Tibial artery (tissue), 4 donors: ENCODE results near the gene KANK2.

Experiments used
- DNase-seq, 2 donors: peaks; one replicate each; pipeline ENCODE4 v3.0.0-alpha.2; 2019
- H3K27ac ChIP-seq, 2 donors: fragments of 200-600 bp; sonication (generic) in 1 of 2; 1 replicate in 1 of 2; 2 replicates in 1 of 2; pipeline ENCODE4 v1.5.1; 2018 to 2019; ENCODE audit warnings: mild to moderate bottlenecking in 1 of 2
- H3K27me3 ChIP-seq, 2 donors: fragments of 200-600 bp; sonication (generic) in 1 of 2; one replicate each; pipeline versions ENCODE4 v1.5.1 to v1.6.0; 2016 to 2019
- H3K36me3 ChIP-seq, 3 donors: fragments of 200-600 bp; sonication (generic) in 2 of 3; one replicate each; pipeline ENCODE4 v1.5.1; 2016 to 2019; ENCODE audit warnings: mild to moderate bottlenecking in 2 of 3
- H3K4me1 ChIP-seq, 4 donors: fragments of 200-600 bp; sonication (generic) in 2 of 4; 1 replicate in 3 of 4; 2 replicates in 1 of 4; pipeline ENCODE4 v1.5.1; 2016 to 2019
- H3K4me3 ChIP-seq, 2 donors: fragments of 200-600 bp; sonication (generic) in 1 of 2; 1 replicate in 1 of 2; 2 replicates in 1 of 2; pipeline ENCODE4 v1.5.1; 2018 to 2019; ENCODE audit warnings: mild to moderate bottlenecking in 2 of 2
- H3K9me3 ChIP-seq, 3 donors: fragments of 200-600 bp; sonication (generic) in 1 of 3; one replicate each; pipeline ENCODE4 v1.5.1; 2016 to 2019
- intact Hi-C: fragments of 100-400 bp; cut with DNase I; formaldehyde crosslinking; loops from one replicate; pipeline ENCODE4 v1.15.0; 2023; ENCODE audit warnings: low total_unique reads
- TF ChIP-seq, protein P1 (sequence below), 2 experiments: fragments of 200-600 bp in 1 of 2; fragments of 450-650 bp in 1 of 2; IDR thresholded peaks; one replicate each; pipeline ENCODE4 v1.5.1; 2017 to 2019; ENCODE audit warnings: antibody characterized with exemption in 2 of 2, mild to moderate bottlenecking in 1 of 2, moderate library complexity in 1 of 2

Gene KANK2

DNA sequence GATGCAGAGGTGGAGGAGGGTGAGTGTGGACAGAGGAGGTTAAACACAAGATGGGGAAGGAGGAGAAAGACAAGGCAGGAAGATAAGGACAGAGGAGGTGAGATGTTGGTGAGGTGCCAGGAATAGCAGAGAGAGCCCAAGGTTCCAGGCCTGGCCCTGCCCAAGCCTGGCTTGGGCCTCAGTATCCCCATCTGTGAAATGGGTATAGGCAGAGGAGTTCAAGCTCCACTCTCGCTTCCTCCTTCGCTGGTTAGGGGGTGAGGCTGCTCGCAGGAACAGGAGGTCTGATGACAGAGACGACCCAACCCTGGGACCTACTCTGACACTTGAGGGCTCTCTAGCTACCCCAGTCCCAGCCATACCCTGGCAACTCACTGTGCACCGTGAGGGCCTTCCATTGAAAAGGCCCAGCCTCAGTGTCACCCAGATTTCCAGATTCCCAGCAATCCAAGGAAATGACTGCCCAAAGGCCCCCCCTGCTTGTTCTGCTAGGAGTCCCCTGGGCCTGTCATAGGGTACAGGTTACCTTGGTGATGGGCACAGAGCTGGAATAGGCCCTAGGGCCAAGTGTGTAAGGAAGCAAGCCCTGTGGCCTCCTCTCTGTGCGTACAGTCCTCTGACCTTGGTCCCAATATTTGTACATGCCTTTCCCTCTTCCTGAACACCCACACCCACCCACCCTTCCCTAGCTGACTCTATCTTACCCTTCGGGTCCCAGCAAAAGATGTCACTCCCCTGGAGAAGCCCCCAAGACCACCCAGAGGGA is 33.5 kb upstream of the KANK2 start:
- Histone ChIP-seq H3K4me3 (no peak overlapping the region), H3K27me3 (no peaks in the 10 kb centered on the region), H3K27ac (no peak overlapping the region), H3K4me1 (no peaks in the 10 kb centered on the region), H3K36me3 (peaks cover 7 to 90% (median 61%) of the 10 kb centered on the region in 3 donors), H3K9me3 (no peaks in the 10 kb centered on the region)
- TF ChIP-seq, protein P1, sequence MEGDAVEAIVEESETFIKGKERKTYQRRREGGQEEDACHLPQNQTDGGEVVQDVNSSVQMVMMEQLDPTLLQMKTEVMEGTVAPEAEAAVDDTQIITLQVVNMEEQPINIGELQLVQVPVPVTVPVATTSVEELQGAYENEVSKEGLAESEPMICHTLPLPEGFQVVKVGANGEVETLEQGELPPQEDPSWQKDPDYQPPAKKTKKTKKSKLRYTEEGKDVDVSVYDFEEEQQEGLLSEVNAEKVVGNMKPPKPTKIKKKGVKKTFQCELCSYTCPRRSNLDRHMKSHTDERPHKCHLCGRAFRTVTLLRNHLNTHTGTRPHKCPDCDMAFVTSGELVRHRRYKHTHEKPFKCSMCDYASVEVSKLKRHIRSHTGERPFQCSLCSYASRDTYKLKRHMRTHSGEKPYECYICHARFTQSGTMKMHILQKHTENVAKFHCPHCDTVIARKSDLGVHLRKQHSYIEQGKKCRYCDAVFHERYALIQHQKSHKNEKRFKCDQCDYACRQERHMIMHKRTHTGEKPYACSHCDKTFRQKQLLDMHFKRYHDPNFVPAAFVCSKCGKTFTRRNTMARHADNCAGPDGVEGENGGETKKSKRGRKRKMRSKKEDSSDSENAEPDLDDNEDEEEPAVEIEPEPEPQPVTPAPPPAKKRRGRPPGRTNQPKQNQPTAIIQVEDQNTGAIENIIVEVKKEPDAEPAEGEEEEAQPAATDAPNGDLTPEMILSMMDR (IDR thresholded peaks at IDR 0.05): no peak
- intact Hi-C loops: no loop called here
- DNase-seq: no peak

DNA sequence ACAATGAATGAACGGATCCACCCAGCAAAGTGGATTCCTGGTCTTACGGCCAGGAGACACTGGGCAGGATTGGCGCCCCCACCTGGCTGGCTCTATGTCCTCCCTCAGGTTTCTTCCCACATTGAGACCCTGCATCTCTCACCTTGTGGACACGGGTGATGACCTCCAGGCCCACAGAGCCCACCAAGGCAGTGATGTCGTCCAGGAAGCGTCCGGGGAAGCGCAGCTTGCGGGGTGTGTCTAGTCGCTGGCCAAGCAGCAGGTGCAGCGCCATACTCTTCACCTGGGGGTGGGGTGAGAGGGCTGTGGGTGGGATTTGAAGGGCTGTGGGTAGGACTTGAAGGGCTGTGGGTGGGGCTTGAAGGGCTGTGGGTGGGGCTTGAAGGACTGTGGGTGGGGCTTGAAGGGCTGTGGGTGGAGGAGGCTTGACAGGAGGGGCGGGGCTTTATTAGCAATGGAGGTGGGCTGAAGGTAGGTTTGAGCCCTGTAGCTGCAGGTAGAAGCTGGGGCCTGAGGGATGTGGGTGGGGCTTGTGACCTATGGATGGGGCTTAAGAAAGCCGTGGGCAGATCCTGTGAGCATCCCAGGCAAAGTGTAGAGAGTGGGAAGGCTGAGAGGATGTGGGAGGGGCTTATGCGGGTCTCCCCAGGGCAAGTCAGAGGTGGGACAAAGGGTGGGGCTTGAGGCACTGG is 30.0 kb upstream of the KANK2 start:
- no peak overlapping the region for H3K4me3 ChIP-seq
- H3K36me3 ChIP-seq: peaks cover 5 to 85% (median 49%) of the 10 kb centered on the region in 3 donors
- intact Hi-C loops: no loop called here
- no peaks in the 10 kb centered on the region for H3K27me3 ChIP-seq
- no peaks in the 10 kb centered on the region for H3K4me1 ChIP-seq
- TF ChIP-seq, protein P1 (IDR thresholded peaks at IDR 0.05): no peak
- H3K27ac ChIP-seq: no peak overlapping the region
- no peak for DNase-seq
- no peaks in the 10 kb centered on the region for H3K9me3 ChIP-seq

DNA sequence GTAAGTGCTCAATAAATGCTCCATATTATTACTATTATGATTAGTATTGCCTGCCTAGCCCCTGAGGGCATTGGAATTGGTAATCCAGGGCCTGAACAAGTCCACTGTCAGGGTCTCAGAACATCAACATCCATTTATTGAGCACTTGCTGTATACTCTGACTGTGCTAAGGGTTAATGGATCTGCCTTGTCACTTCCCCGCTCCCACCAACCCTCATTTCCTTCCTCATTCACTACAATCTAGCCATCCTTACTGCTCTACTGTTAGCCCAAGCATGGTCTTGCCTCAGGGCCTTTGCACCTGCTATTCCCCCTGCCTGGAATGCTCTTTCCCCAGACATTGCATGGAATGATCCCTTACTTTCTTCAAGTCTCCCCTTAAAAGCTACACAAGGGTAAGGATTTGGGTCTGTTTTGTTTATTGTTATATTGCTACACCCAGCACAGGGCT is 29.4 kb upstream of the KANK2 start:
- TF ChIP-seq, protein P1 (IDR thresholded peaks at IDR 0.05): no peak
- Histone ChIP-seq H3K36me3 (peaks cover 11 to 85% (median 49%) of the 10 kb centered on the region in 3 donors), H3K4me1 (no peaks in the 10 kb centered on the region), H3K27me3 (no peaks in the 10 kb centered on the region), H3K4me3 (no peak overlapping the region), H3K27ac (no peak overlapping the region), H3K9me3 (peaks cover 0 to 4% (median 2%) of the 10 kb centered on the region in 3 donors)
- intact Hi-C loops: no loop called here
- DNase-seq: no peak

DNA sequence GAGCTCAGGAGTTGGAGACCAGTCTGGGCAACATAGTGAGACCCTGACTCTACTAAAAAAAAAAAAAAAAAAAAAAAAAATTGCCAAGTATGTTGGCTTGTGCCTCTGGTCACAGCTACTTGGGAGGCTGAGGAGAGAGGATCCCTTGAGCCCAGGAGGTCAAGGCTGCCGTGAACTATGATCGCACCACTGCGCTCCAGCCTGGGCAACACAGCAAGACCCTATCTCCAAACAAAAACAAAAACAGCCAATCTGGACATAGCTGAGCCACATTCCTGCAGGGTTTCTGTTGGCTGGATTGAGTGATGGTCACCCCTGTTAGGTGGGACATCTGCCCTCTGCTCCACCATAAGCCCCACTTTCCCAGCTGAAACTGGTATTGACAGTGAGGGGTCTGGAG is 28.5 kb upstream of the KANK2 start:
- Histone ChIP-seq H3K27me3 (no peaks in the 10 kb centered on the region), H3K9me3 (peaks cover 0 to 13% (median 11%) of the 10 kb centered on the region in 3 donors), H3K27ac (no peak overlapping the region), H3K4me3 (no peak overlapping the region), H3K4me1 (no peaks in the 10 kb centered on the region), H3K36me3 (peaks cover 20 to 85% (median 49%) of the 10 kb centered on the region in 3 donors)
- TF ChIP-seq, protein P1 (IDR thresholded peaks at IDR 0.05): no peak
- no peak for DNase-seq
- intact Hi-C loops: no loop called here

DNA sequence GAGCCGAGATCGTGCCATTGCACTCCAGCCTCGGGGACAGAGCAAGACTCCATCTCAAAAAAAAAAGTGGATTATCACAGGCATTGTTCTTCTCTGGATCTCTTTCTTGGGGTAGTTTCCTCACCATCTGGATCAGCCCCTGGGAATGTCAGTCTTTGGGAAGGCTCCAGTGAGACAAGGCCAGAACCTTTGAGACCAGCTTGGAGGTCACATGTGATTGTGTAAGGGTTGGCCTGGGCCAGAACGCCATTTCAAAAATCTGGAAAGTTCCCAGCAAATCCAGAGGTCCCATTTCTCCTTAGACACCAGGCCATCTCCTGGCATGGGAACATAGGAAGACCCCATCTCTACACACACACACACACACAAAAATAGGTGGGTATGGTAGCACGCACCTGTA is 27.8 kb upstream of the KANK2 start:
- Histone ChIP-seq H3K9me3 (peaks cover 0 to 15% (median 11%) of the 10 kb centered on the region in 3 donors), H3K27ac (no peak overlapping the region), H3K4me1 (no peaks in the 10 kb centered on the region), H3K27me3 (no peaks in the 10 kb centered on the region), H3K4me3 (no peak overlapping the region), H3K36me3 (peaks cover 20 to 85% (median 49%) of the 10 kb centered on the region in 3 donors)
- intact Hi-C loops: no loop called here
- TF ChIP-seq, protein P1 (IDR thresholded peaks at IDR 0.05): no peak
- DNase-seq: peak in 1 of 2 donors; percentile 46
